HEK293 (cell line): ENCODE results near the gene TOP3A.

Experiments
- CTCF ChIP-seq: fragments of 450-650 bp; formaldehyde crosslinking; IDR thresholded peaks from 2 replicates; pipeline ENCODE4 v1.5.1; 2016; ENCODE audit warnings: missing biosample characterization, missing genetic modification characterization
- HOXA7 ChIP-seq: sonication (generic); formaldehyde crosslinking; IDR thresholded peaks from 2 replicates; pipeline ENCODE4 v1.8.1; 2022; ENCODE audit warnings: missing genetic modification reagents, borderline replicate concordance
- ZNF366 ChIP-seq: fragments of 450-650 bp; formaldehyde crosslinking; conservative IDR thresholded peaks from 2 replicates; pipeline ENCODE4 v1.5.1; 2016; ENCODE audit warnings: missing biosample characterization, missing genetic modification characterization
- ZNF558 ChIP-seq: fragments of 450-650 bp; formaldehyde crosslinking; IDR thresholded peaks from 2 replicates; pipeline ENCODE4 v1.5.1; 2016; ENCODE audit warnings: missing biosample characterization, missing genetic modification characterization
- ZNF670 ChIP-seq: fragments of 450-650 bp; formaldehyde crosslinking; IDR thresholded peaks from 2 replicates; pipeline ENCODE4 v1.5.1; 2016; ENCODE audit warnings: missing biosample characterization, missing genetic modification characterization, low read depth
- ZNF704 ChIP-seq: fragments of 450-650 bp; formaldehyde crosslinking; IDR thresholded peaks from 2 replicates; pipeline ENCODE4 v1.5.1; 2016; ENCODE audit warnings: missing biosample characterization, missing genetic modification characterization
- ZSCAN18 ChIP-seq: fragments of 450-650 bp; formaldehyde crosslinking; IDR thresholded peaks from 2 replicates; pipeline ENCODE4 v1.5.1; 2016; ENCODE audit warnings: missing biosample characterization, missing genetic modification characterization

GRCh38 chr17:18260332-18261145, 54.3 kb downstream of the TOP3A start, which contains the start of gene MIEF2:
- TF ChIP-seq ZNF670 (tag by site-specific recombination), result no peak
- TF ChIP-seq ZNF366 (tag by site-specific recombination), result no peak
- no peak for TF ChIP-seq ZNF704 (tag by site-specific recombination)
- no peak for TF ChIP-seq CTCF (tag by site-specific recombination)
- TF ChIP-seq HOXA7 (CRISPR knock-in tag), result no peak
- no peak for TF ChIP-seq ZSCAN18 (tag by site-specific recombination)
- TF ChIP-seq ZNF558 (tag by site-specific recombination), result no peak
